Measurements from ENCODE around the gene SOCS3. TPM values are rescaled to one million over a fixed set of nuclear protein-coding genes. Genes with fewer than 3 reads are reported as not detected.
A peak's percentile ranks its signal among the peaks of the same experiment; 100 is the strongest.

Gene SOCS3
- total and polyA plus RNA-seq, 4 donors, result 65.8 to 545 (median 113) TPM

DNA sequence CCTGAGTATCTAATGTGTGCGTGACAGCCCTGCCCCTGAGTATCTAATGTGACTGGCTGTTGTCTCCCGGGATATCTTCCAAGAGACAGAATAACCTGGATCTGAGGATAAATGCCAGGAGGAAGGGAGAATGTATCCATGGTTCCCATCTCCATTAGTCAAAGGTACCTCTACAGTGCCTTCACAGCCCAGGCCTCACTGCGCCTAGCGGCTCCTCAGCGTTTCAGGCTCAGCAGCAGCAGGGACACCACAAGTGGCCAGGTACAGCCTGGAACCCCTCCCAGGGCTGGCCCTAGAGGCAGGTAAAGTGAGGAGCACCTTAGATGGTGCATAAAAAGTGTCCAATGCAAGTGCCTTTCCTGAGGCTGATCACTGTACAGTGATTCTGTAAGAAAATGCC lies 32.0 kb downstream of the SOCS3 start:
- no peak overlapping the region for H3K9ac ChIP-seq (ENCODE audit: insufficient read depth in 1 of 2, low read length in 2 of 2)
- H3K27me3 ChIP-seq (ENCODE audit: control insufficient read depth in 3 of 3, insufficient read depth in 3 of 3, low read length in 2 of 3), result no peaks in the 10 kb centered on the region
- WGBS, 2 donors, result 95% methylated on average over 5 of the region's 5 CpGs
- H3K4me1 ChIP-seq (ENCODE audit: control insufficient read depth in 5 of 5, insufficient read depth in 5 of 5, low read length in 5 of 5), result peaks cover 0 to 25% (median 11%) of the 10 kb centered on the region in 5 donors
- ATAC-seq (ENCODE audit: insufficient read depth, low FRiP score) (no peak), DNase-seq (no peak)
- no peak overlapping the region for H3K4me3 ChIP-seq
- H3K27ac ChIP-seq (ENCODE audit: low read depth in 1 of 2, low read length in 1 of 2), result no peak overlapping the region
- no peaks in the 10 kb centered on the region for H3K9me3 ChIP-seq (ENCODE audit: control insufficient read depth in 4 of 4, insufficient read depth in 3 of 4, low read length in 3 of 4)
- TF ChIP-seq, protein P1, sequence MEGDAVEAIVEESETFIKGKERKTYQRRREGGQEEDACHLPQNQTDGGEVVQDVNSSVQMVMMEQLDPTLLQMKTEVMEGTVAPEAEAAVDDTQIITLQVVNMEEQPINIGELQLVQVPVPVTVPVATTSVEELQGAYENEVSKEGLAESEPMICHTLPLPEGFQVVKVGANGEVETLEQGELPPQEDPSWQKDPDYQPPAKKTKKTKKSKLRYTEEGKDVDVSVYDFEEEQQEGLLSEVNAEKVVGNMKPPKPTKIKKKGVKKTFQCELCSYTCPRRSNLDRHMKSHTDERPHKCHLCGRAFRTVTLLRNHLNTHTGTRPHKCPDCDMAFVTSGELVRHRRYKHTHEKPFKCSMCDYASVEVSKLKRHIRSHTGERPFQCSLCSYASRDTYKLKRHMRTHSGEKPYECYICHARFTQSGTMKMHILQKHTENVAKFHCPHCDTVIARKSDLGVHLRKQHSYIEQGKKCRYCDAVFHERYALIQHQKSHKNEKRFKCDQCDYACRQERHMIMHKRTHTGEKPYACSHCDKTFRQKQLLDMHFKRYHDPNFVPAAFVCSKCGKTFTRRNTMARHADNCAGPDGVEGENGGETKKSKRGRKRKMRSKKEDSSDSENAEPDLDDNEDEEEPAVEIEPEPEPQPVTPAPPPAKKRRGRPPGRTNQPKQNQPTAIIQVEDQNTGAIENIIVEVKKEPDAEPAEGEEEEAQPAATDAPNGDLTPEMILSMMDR (IDR thresholded peaks at IDR 0.05; ENCODE audit: control extremely low read depth, extremely low read depth), result no peak
- H3K36me3 ChIP-seq (ENCODE audit: control insufficient read depth in 4 of 4, insufficient read depth in 4 of 4, low read length in 4 of 4), result no peaks in the 10 kb centered on the region

DNA sequence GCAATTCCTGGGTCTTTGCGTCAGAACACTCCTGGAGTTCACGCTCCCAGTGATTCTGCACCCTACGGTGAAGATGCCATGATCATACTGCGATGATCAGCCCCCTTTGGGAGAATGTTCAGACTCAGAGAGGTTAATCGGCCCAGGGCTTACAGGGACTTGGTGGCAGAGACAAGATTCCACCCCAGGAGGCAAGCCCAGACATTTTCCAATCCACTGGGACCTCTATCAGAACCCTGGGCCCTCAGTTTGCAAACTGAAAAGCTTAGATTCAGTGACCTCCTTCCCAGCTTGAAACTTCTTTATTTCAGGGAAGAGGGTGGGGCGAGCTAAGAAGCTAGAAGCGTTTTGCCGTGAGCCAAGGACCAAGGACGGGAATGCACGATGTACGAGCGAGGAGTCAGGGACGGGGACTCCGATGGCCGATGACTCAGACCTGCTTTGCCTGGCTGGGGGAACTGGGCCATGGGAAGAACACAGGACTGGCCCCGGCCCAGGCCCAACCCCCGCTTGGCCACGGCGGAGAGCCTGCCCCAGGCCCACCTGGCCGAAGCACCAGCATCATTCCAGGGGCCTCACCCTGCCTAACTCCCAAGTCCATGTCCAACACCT lies 34.7 kb downstream of the SOCS3 start:
- Histone ChIP-seq H3K27me3 (ENCODE audit: control insufficient read depth in 3 of 3, insufficient read depth in 3 of 3, low read length in 2 of 3) (no peaks in the 10 kb centered on the region), H3K36me3 (ENCODE audit: control insufficient read depth in 4 of 4, insufficient read depth in 4 of 4, low read length in 4 of 4) (no peaks in the 10 kb centered on the region), H3K4me1 (ENCODE audit: control insufficient read depth in 5 of 5, insufficient read depth in 5 of 5, low read length in 5 of 5) (peaks cover 0 to 28% (median 11%) of the 10 kb centered on the region in 5 donors), H3K9me3 (ENCODE audit: control insufficient read depth in 4 of 4, insufficient read depth in 3 of 4, low read length in 3 of 4) (no peaks in the 10 kb centered on the region), H3K4me3 (no peak overlapping the region), H3K9ac (ENCODE audit: insufficient read depth in 1 of 2, low read length in 2 of 2) (peak overlapping the region in 1 of 2 donors; percentile 70), H3K27ac (ENCODE audit: low read depth in 1 of 2, low read length in 1 of 2) (peak overlapping the region; percentile 77 to 79)
- 75 to 77% methylated on average over 20 of the region's 20 CpGs for WGBS, 2 donors
- peak; percentile 9 for ATAC-seq (ENCODE audit: insufficient read depth, low FRiP score)
- TF ChIP-seq, protein P1 (IDR thresholded peaks at IDR 0.05; ENCODE audit: control extremely low read depth, extremely low read depth), result no peak
- no peak for DNase-seq

DNA sequence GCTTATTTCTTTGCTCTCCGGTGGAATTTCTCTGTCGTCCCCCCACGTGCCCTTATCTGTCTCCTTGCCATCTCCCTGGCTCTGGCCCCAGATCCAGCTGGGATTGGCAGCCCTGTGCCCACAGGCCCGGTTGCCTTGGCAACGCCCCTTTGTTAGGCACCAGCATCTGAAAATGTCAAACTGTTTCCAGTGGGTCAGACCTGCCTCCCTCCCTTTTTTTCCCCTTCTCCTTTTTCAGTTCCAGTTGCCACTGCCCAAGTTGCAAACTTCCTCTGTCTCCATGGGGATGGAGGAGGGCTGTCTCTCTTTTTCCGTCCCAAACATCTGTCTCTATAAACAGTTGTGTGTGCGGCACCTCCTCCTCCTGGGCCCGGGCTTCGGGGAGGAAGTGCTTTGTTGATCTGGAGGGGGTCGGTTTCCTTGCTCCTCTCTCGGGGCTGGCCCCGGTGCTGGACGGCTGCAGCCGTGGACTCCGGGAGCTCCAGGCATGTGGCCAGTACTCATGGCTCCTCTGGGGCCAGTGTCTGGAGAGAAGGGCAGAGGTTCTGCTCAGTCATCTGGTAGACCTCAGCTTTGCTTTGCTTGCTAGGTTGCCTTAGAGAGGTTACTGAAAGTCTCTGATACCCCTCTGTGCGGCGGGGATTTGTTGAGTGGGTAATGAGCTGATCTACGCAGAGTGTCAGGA lies 35.3 kb downstream of the SOCS3 start:
- Histone ChIP-seq H3K4me1 (ENCODE audit: control insufficient read depth in 5 of 5, insufficient read depth in 5 of 5, low read length in 5 of 5) (peaks cover 0 to 28% (median 11%) of the 10 kb centered on the region in 5 donors), H3K9ac (ENCODE audit: insufficient read depth in 1 of 2, low read length in 2 of 2) (peak overlapping the region; percentile 76 to 82), H3K9me3 (ENCODE audit: control insufficient read depth in 4 of 4, insufficient read depth in 3 of 4, low read length in 3 of 4) (no peaks in the 10 kb centered on the region), H3K27me3 (ENCODE audit: control insufficient read depth in 3 of 3, insufficient read depth in 3 of 3, low read length in 2 of 3) (no peaks in the 10 kb centered on the region), H3K36me3 (ENCODE audit: control insufficient read depth in 4 of 4, insufficient read depth in 4 of 4, low read length in 4 of 4) (no peaks in the 10 kb centered on the region), H3K27ac (ENCODE audit: low read depth in 1 of 2, low read length in 1 of 2) (peak overlapping the region; percentile 77 to 79), H3K4me3 (no peak overlapping the region)
- ATAC-seq (ENCODE audit: insufficient read depth, low FRiP score), result peak; percentile 67
- DNase-seq, result peak; percentile 94 to 99 (median 98)
- 12 to 22% methylated on average over 18 of the region's 18 CpGs for WGBS, 2 donors
- TF ChIP-seq, protein P1 (IDR thresholded peaks at IDR 0.05; ENCODE audit: control extremely low read depth, extremely low read depth), result no peak

Measured in lung (tissue), 12 donors.